ENCODE results near the gene SMARCD2.
"Not testable (repeated sequence)": the region's sequence is repeated elsewhere in the genome, so short reads cannot be mapped to it uniquely, and the experiment has no call there.

GRCh38 chr17:63878413-63878812, 35.9 kb upstream of the SMARCD2 start:
- not testable (repeated sequence) for TF ChIP-seq YY1 (IDR thresholded peaks at IDR 0.05; ENCODE audit: insufficient read depth, insufficient read length); SUZ12 (IDR thresholded peaks at IDR 0.05; ENCODE audit: extremely low read depth, insufficient read depth, insufficient read length); ZNF274 (IDR thresholded peaks at IDR 0.05; ENCODE audit: low read depth, low read length)
